Bronchial epithelial cell (primary cell): ENCODE data around the gene DAAM2. TPM values are rescaled to one million over a fixed set of nuclear protein-coding genes. Genes with fewer than 3 reads are reported as not detected.
A peak's percentile ranks its signal among the peaks of the same experiment; 100 is the strongest.

Experiments
- DNase-seq: peaks from one replicate; pipeline ENCODE4 v3.0.0-alpha.2; 2010; ENCODE audit warnings: low read depth
- FAIRE-seq: peaks from 2 replicates; lab custom pipeline; 2011; peaks lifted over from hg19 to GRCh38; lab: Jason Lieb, UNC
- H3K27me3 ChIP-seq: 2 replicates; pipeline ENCODE4 v1.5.1; 2011; ENCODE audit warnings: low read length; ENCODE audit not compliant: control insufficient read depth, insufficient read depth
- H3K36me3 ChIP-seq: 2 replicates; pipeline ENCODE4 v1.5.1; 2011; ENCODE audit warnings: low read length; ENCODE audit not compliant: control insufficient read depth, insufficient read depth
- H3K4me3 ChIP-seq: 2 replicates; pipeline ENCODE4 v1.5.1; 2011; ENCODE audit warnings: mild to moderate bottlenecking, low read depth, low read length, control low read depth
- CTCF ChIP-seq: IDR thresholded peaks from 2 replicates; pipeline ENCODE4 v1.5.1; 2011; ENCODE audit warnings: mild to moderate bottlenecking, moderate library complexity, low read length, control low read depth, inconsistent platforms; ENCODE audit not compliant: insufficient read depth, severe bottlenecking
- total RNA-seq: library from RNA; depleted of rRNA; stranded (reverse); fragments of >200 nt; gene quantifications from 2 replicates; pipeline ENCODE4 v1.2.1, GENCODE V29; 2014

Gene DAAM2
- total RNA-seq, 1 donor from 2014 or later = under 0.01 TPM

GRCh38 chr6:39791311-39791710 is 865 bp upstream of the DAAM2 start:
- peak; percentile 2 for TF ChIP-seq CTCF
- no peaks in the 10 kb centered on the region for H3K36me3 ChIP-seq
- FAIRE-seq = no peak
- H3K4me3 ChIP-seq = no peak overlapping the region
- H3K27me3 ChIP-seq = peaks cover 11% of the 10 kb centered on the region
- no peak for DNase-seq

GRCh38 chr6:39792540-39793450 is 619 bp downstream of the DAAM2 start:
- H3K4me3 ChIP-seq = no peak overlapping the region
- no peak for TF ChIP-seq CTCF
- DNase-seq (no peak), FAIRE-seq (no peak)
- H3K27me3 ChIP-seq = peaks cover 11% of the 10 kb centered on the region
- no peaks in the 10 kb centered on the region for H3K36me3 ChIP-seq

- DNase-seq = no peak
- Histone ChIP-seq H3K27me3 (peaks cover 11% of the 10 kb centered on the region), H3K36me3 (no peaks in the 10 kb centered on the region), H3K4me3 (no peak overlapping the region)
- no peak for TF ChIP-seq CTCF
- FAIRE-seq = no peak
Measured at GRCh38 chr6:39793516-39793915, 1.3 kb downstream of the DAAM2 start.

- Histone ChIP-seq H3K27me3 (peaks cover 11% of the 10 kb centered on the region), H3K4me3 (no peak overlapping the region), H3K36me3 (no peaks in the 10 kb centered on the region)
- no peak for DNase-seq
- no peak for FAIRE-seq
- TF ChIP-seq CTCF = no peak
Measured at GRCh38 chr6:39794231-39794630, 2.1 kb downstream of the DAAM2 start.

- peaks cover 12% of the 10 kb centered on the region for H3K27me3 ChIP-seq
- TF ChIP-seq CTCF = no peak
- H3K36me3 ChIP-seq = no peaks in the 10 kb centered on the region
- FAIRE-seq (no peak), DNase-seq (no peak)
- no peak overlapping the region for H3K4me3 ChIP-seq
Measured at GRCh38 chr6:39797751-39798150, 5.6 kb downstream of the DAAM2 start.
